Thoracic aorta (tissue), 2 donors: ENCODE results near the gene AOPEP. TPM values are rescaled to one million over a fixed set of nuclear protein-coding genes. Genes with fewer than 3 reads are reported as not detected.
A peak's percentile ranks its signal among the peaks of the same experiment; 100 is the strongest.

Experiments
- ATAC-seq: fragments of 150-250 bp; one replicate; pipeline ENCODE4 v1.8.0; 2017; ENCODE audit warnings: low read depth; ENCODE audit not compliant: insufficient number of reproducible peaks, low FRiP score
- DNase-seq: peaks from one replicate; pipeline ENCODE4 v3.0.0-alpha.2; 2020; ENCODE audit warnings: low spot score
- H3K27ac ChIP-seq, 2 donors: fragments of 200-600 bp; sonication (generic); 1 replicate in 1 of 2; 2 replicates in 1 of 2; pipeline ENCODE4 v1.5.1; 2016; ENCODE audit warnings: mild to moderate bottlenecking in 2 of 2, moderate library complexity in 2 of 2
- H3K27me3 ChIP-seq: fragments of 200-600 bp; sonication (generic); replicated peaks from 2 replicates; pipeline ENCODE4 v1.6.0; 2016; ENCODE audit warnings: mild to moderate bottlenecking; ENCODE audit not compliant: insufficient read depth
- H3K36me3 ChIP-seq: fragments of 200-600 bp; sonication (generic); one replicate; pipeline ENCODE4 v1.5.1; 2016
- H3K4me1 ChIP-seq, 2 donors: fragments of 200-600 bp; sonication (generic); 1 replicate in 1 of 2; 2 replicates in 1 of 2; pipeline versions ENCODE4 v1.5.1 to v1.6.0; 2016; ENCODE audit warnings: low read depth in 2 of 2, mild to moderate bottlenecking in 1 of 2; ENCODE audit not compliant: control insufficient read depth in 1 of 2
- H3K4me3 ChIP-seq: fragments of 200-600 bp; sonication (generic); 2 replicates; pipeline ENCODE4 v1.5.1; 2016; ENCODE audit warnings: mild to moderate bottlenecking
- H3K9me3 ChIP-seq: fragments of 200-600 bp; sonication (generic); 2 replicates; pipeline ENCODE4 v1.5.1; 2016
- CTCF ChIP-seq: fragments of 200-600 bp; sonication (generic); IDR thresholded peaks from one replicate; pipeline ENCODE4 v1.5.1; 2019; ENCODE audit warnings: antibody characterized with exemption
- total RNA-seq, 2 donors: library from RNA; depleted of rRNA; stranded (reverse); fragments of >200 nt; gene quantifications; one replicate each; pipeline versions ENCODE4 v1.1.0 to v1.2.3, GENCODE V29; 2016

The AOPEP gene
- total RNA-seq, 2 donors from 2014 or later, result 494 to 668 TPM

GRCh38 chr9:95071925-95072324 is 345.4 kb downstream of the AOPEP start:
- ATAC-seq, result no peak
- H3K27me3 ChIP-seq, result no peaks in the 10 kb centered on the region
- no peak for DNase-seq
- peak overlapping the region; percentile 82 to 89 for H3K27ac ChIP-seq
- no peaks in the 10 kb centered on the region for H3K9me3 ChIP-seq
- peaks cover 9% of the 10 kb centered on the region for H3K36me3 ChIP-seq
- no peak overlapping the region for H3K4me3 ChIP-seq
- H3K4me1 ChIP-seq, result peaks cover 63 to 100% of the 10 kb centered on the region in 2 donors
- TF ChIP-seq CTCF, result no peak

GRCh38 chr9:95073042-95073607 is 346.6 kb downstream of the AOPEP start:
- Histone ChIP-seq H3K4me1 (peaks cover 72 to 100% of the 10 kb centered on the region in 2 donors), H3K27me3 (no peaks in the 10 kb centered on the region), H3K4me3 (peak overlapping the region; percentile 23), H3K9me3 (no peaks in the 10 kb centered on the region), H3K27ac (peak overlapping the region; percentile 82 to 89), H3K36me3 (peaks cover 9% of the 10 kb centered on the region)
- TF ChIP-seq CTCF, result no peak
- no peak for DNase-seq
- no peak for ATAC-seq

DNA sequence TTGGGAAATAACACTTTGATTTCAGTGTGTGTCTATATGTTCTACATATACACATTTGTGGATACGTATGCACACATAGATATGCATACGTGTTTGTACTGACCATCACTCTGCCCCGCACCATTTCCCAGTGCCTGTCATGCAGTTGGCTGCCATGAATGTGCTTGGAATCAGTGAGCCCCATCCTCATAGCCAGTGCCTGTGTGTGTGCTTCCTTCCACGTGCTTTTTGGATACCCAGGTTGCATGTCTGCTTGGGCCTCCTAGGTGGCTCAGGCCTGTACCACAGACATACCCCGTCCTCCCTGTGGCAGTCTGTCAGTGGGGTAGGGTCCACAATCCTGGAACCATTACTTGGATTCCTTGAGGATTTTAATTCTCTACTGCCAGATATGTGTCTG is 347.4 kb downstream of the AOPEP start:
- peaks cover 76 to 100% of the 10 kb centered on the region in 2 donors for H3K4me1 ChIP-seq
- ATAC-seq (no peak), DNase-seq (no peak)
- TF ChIP-seq CTCF, result no peak
- H3K27ac ChIP-seq, result peak overlapping the region; percentile 82 to 89
- no peaks in the 10 kb centered on the region for H3K9me3 ChIP-seq
- no peaks in the 10 kb centered on the region for H3K27me3 ChIP-seq
- no peak overlapping the region for H3K4me3 ChIP-seq
- peaks cover 7% of the 10 kb centered on the region for H3K36me3 ChIP-seq

DNA sequence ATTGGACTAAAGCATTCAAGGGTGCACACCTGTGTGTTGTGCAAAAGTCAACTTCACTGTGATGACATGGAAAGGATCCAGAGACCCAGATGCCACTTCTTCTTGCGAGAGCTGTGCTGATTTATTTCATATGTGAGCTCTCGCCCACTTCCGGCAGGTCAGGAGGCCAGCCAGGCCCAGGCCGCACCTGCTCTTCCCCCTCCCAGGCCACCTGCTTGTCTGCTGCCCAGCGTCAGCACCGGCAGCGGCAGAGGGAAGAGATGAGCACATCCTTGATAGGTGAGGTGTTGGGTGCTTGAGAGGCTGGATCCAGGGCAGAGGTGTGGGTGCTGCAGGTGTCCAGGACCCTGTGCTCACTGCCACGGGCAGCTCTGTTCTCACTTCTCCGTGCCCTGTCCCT is 348.1 kb downstream of the AOPEP start:
- no peak for DNase-seq
- H3K36me3 ChIP-seq, result peaks cover 1% of the 10 kb centered on the region
- peaks cover 76 to 100% of the 10 kb centered on the region in 2 donors for H3K4me1 ChIP-seq
- H3K9me3 ChIP-seq, result no peaks in the 10 kb centered on the region
- H3K4me3 ChIP-seq, result no peak overlapping the region
- no peaks in the 10 kb centered on the region for H3K27me3 ChIP-seq
- no peak for TF ChIP-seq CTCF
- peak overlapping the region; percentile 82 to 89 for H3K27ac ChIP-seq
- ATAC-seq, result no peak

GRCh38 chr9:95075700-95076099 is 349.2 kb downstream of the AOPEP start:
- no peaks in the 10 kb centered on the region for H3K9me3 ChIP-seq
- peaks cover 79 to 100% of the 10 kb centered on the region in 2 donors for H3K4me1 ChIP-seq
- DNase-seq (no peak), ATAC-seq (no peak)
- peak overlapping the region; percentile 82 to 89 for H3K27ac ChIP-seq
- H3K4me3 ChIP-seq, result no peak overlapping the region
- no peak for TF ChIP-seq CTCF
- H3K36me3 ChIP-seq, result peaks cover 3% of the 10 kb centered on the region
- H3K27me3 ChIP-seq, result no peaks in the 10 kb centered on the region
